Renal cortical epithelial cell (primary cell): ENCODE results near the gene ZNF716. TPM values are rescaled to one million over a fixed set of nuclear protein-coding genes. Genes with fewer than 3 reads are reported as not detected.
"Not testable (repeated sequence)": the region's sequence is repeated elsewhere in the genome, so short reads cannot be mapped to it uniquely, and the experiment has no call there.

Source experiments
- DNase-seq: peaks from one replicate; pipeline ENCODE4 v3.0.0-alpha.2; 2011; ENCODE audit warnings: low read depth
- total RNA-seq: library from RNA; depleted of rRNA; stranded (reverse); fragments of >200 nt; gene quantifications from 2 replicates; pipeline ENCODE4 v1.2.3, GENCODE V29; 2014

The ZNF716 gene
- total RNA-seq, 1 donor from 2014 or later: not detected

DNA sequence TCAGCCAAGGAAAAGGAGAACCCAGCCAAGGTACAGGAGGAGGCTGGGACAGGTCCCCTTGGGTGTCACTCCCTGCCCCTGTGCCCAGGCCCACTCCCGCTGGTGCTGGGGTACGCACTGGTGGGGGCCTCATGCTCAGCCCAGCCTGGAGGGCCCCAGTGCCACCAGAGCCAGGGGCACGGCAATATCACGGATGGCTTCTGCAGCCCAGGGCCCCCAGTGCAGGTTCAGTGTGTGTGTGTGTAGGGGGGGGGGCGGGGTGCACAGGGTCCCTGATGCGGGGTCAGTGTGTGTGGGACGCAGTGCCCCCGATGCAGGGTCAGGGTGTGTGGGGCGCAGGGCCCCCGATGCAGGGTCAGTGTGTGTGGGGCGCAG lies 23.4 kb upstream of the ZNF716 start:
- DNase-seq: no peak

- DNase-seq: no peak
Observed at GRCh38 chr7:57427146-57427545, 22.8 kb upstream of the ZNF716 start.

- DNase-seq: no peak
Observed at GRCh38 chr7:57427594-57427993, 22.4 kb upstream of the ZNF716 start.

- no peak for DNase-seq
Observed at GRCh38 chr7:57432583-57432982, 17.4 kb upstream of the ZNF716 start.

DNA sequence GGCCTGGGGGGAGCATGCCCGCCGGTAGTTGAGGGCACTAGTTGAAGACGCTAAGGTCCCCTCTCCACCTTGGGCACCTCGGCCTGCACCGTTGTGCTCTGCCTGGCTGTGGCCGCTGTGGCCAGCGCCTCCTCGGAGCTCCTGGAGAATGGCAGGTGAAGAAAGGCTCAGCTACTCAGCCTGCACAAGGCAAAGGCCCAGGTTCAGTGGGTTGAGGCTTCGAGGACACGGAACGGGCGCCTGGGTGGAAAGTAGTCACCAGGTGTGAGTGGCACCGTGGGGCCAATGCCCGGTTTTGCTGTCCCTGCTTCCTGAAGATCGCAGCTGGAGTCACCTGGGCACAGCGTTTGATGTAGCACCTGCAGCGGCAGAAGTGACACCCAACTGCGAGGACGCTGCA lies 12.4 kb upstream of the ZNF716 start:
- no peak for DNase-seq

DNA sequence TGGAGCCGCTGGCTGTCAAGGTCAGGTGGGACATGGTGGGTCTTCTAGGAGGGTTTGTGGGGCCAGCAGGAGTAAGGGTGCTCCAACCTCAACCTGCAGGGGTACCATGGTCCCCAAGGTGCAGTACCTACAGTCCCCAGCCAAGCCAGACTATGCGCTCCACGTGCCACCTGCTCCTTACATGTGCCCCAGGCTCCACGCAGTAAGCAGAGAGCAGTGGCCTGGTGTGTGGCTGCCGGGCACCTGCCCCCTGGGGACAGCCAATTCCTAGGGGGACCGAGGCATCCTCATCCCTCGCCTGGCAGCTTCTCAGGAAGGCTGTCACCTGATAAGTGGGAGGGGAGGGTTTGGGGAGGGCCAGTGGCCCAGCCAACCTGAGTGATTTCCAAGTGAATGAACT lies 11.7 kb upstream of the ZNF716 start:
- no peak for DNase-seq

DNA sequence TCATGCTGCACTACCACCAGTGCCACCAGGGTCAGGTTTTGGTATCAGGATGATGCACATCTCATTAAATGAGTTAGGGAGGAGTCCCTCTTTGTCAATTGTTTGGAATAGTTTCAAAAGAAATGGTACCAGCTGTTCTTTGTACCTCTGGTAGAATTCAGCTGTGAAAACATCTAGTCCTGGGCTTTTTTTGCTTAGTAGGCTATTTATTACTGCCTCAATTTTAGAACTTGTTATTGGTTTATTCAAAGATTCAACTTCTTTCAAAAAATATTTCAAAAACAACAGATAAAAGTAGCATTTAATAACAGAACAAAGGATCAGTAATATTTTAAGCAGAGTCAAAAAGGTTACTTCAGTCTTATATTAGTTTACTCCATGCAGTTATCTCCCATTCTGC lies 6.4 kb upstream of the ZNF716 start:
- no peak for DNase-seq

DNA sequence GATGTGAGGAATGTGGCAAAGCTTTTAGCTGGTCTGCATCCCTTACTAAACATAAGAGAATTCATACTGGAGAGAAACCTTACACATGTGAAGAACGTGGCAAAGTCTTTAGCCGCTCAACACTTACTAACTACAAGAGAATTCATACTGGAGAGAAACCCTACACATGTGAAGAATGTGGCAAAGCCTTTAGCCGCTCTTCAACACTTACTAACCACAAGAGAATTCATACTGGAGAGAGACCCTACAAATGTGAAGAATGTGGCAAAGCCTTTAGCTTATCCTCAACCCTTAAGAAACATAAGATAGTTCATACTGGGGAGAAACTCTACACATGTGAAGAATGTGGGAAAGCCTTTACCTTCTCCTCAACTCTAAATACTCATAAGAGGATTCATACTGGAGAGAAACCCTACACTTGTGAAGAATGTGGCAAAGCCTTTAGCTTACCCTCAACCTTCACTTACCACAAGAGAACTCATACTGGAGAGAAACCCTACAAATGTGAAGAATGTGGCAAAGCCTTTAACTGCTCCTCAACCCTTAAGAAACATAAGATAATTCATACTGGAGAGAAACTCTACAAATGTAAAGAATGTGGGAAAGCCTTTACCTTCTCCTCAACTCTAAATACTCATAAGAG lies 19.3 kb downstream of the ZNF716 start:
- not testable (repeated sequence) for DNase-seq

GRCh38 chr7:57480304-57480703 lies 30.3 kb downstream of the ZNF716 start:
- not testable (repeated sequence) for DNase-seq

- not testable (repeated sequence) for DNase-seq
Observed at GRCh38 chr7:57485022-57485421, 35.0 kb downstream of the ZNF716 start.

- DNase-seq: no peak
Observed at GRCh38 chr7:57487957-57488356, 38.0 kb downstream of the ZNF716 start.

DNA sequence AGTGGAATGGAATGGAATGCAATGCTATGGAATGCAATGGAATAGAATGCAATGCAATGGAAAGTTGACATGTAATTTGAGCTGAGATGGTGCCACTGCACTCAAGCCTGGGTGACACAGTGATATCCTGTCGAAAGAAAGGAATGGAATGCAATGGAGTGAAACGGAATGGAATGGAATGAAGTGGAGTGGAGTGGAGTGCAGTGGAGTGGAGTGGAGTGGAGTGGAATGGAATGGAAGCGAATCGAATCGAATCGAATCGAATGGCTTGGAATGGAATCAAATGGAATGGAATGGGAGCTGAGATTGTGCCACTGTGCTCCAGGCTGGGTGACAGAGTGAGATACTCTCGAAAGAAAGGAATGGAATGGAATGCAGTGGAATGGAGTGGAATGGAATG lies 45.1 kb downstream of the ZNF716 start:
- DNase-seq: not testable (repeated sequence)

DNA sequence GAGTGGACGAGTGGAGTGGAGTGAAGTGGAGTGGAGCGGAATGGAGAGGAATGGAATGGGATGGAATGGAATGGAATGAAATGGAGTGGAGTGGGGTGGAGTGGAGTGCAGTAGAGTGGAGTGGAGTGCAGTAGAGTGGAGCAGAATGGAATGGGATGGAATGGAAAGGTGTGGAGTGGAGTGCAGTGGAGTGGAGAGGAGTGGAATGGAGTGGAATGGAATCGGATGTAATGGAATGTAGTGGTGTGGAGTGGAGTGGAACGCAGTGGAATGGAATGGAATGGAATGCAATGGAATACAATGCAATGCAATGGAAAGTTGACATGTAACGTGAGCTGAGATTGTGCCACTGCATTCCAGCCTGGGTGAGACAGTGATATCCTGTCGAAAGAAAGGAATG lies 46.4 kb downstream of the ZNF716 start:
- DNase-seq: no peak

DNA sequence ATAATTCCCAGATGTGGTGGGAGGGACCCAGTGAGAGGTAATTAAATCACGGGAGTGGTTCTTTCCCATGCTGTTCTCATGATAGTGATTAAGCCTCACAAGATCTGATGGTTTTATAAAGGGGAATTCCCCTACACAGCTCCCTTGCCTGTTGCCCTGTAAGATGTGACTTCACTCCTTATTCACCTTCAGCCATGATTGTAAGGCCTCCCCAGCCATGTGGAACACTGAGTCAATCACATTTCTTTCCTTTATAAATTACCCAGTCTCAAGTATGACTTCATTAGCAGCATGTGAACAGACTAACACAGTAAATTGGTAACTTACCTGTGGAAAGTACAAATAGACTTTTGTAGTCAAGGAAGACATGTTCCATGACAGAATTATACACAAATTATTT lies 55.2 kb downstream of the ZNF716 start:
- no peak for DNase-seq
